Measurements from ENCODE around the gene FRMD4A.

The FRMD4A gene

DNA sequence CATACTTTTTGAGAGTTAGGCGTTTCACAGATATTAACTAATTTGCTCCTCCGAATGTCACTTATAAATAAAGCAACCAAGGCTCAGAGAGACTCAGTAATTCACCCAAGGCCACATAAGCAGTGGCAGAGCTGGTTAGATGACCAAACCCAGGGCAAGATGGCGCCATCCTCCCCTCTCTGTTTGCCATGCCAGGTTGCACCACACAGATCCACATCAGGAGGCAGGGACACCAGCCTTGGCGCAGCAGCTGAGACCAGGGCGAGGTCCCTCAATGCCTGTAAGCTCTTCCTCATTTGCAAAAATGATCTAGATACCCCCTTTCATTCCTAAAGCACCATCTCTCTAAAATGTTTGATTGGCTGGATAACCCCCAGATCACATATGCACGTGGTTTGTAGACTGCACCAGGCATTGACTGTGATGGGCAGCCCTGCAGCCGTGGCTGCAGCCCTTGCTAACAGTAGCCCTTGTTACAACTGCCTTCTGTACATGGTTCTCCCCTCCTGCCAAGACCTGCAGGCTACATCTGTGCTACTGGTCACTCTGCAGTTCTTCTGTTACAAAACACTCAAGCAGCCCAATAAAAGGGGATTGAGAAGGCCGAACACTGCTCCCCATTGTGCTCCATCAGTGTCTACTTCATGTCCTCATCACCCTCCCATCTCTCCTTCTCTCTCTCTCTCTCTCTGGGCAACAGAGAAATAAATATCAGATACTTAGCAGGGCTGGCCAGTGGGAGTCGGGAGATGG, 445.3 kb downstream of the FRMD4A start:
- H3K79me2 ChIP-seq (ENCODE audit: insufficient read depth, low read length): no peaks in the 10 kb centered on the region
- ATAC-seq (ENCODE audit: insufficient read depth, low read depth) (no peak), DNase-seq (no peak)

DNA sequence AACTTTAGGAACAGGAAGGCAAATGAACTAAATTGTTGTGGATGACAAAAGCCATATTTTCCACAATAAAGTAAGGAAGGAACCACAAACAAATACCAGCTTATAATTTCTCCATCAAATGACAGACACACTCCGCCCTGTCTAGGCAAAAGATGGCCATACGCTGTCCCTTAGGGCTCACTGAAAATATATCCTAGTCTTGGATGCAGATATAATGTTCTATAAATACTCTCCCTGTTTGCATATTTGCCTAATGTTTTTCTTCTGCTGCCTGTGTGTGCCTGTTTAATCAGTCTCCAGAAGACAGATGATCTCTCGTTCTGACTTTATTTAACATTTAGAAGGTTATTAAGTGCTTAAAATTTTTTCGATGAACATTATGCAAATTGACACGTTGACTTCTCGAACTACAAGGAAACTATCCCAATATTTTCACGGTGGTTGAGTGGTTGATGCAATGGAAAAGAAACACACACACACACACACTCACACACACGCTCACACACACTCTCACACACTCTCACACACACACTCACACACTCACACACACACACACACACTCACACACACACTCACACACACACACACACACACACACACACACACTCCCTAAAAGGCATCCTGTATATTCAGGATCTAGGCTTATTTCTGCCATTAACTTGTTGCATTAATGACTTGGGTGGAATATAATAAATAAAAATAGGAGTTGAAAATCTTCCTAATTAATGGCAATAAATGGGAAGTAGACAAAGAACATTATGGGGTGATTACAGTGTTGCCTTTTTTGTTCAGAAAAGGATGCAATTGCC, 446.9 kb downstream of the FRMD4A start:
- Histone ChIP-seq H3K9ac (ENCODE audit: low read depth, low read length) (no peak overlapping the region), H3K27ac (ENCODE audit: low read length) (no peak overlapping the region), H4K20me1 (ENCODE audit: insufficient read depth, low read length) (no peaks in the 10 kb centered on the region), H3K4me1 (ENCODE audit: insufficient read depth, low read length) (no peaks in the 10 kb centered on the region), H2AFZ (ENCODE audit: low read depth, low read length) (no peak overlapping the region), H3K9me3 (ENCODE audit: insufficient read depth, low read length, severe bottlenecking) (no peaks in the 10 kb centered on the region), H3K4me3 (ENCODE audit: low read depth in 1 of 2, low read length in 2 of 2) (no peak overlapping the region), H3K27me3 (ENCODE audit: insufficient read depth, low read length, poor library complexity) (peaks cover 4% of the 10 kb centered on the region), H3K36me3 (ENCODE audit: insufficient read depth, low read length) (no peaks in the 10 kb centered on the region), H3K79me2 (ENCODE audit: insufficient read depth, low read length) (no peaks in the 10 kb centered on the region), H3K4me2 (ENCODE audit: insufficient read depth, low read length) (no peak overlapping the region)
- ATAC-seq (ENCODE audit: insufficient read depth, low read depth) (no peak), DNase-seq (no peak)
- TF ChIP-seq, protein P1, sequence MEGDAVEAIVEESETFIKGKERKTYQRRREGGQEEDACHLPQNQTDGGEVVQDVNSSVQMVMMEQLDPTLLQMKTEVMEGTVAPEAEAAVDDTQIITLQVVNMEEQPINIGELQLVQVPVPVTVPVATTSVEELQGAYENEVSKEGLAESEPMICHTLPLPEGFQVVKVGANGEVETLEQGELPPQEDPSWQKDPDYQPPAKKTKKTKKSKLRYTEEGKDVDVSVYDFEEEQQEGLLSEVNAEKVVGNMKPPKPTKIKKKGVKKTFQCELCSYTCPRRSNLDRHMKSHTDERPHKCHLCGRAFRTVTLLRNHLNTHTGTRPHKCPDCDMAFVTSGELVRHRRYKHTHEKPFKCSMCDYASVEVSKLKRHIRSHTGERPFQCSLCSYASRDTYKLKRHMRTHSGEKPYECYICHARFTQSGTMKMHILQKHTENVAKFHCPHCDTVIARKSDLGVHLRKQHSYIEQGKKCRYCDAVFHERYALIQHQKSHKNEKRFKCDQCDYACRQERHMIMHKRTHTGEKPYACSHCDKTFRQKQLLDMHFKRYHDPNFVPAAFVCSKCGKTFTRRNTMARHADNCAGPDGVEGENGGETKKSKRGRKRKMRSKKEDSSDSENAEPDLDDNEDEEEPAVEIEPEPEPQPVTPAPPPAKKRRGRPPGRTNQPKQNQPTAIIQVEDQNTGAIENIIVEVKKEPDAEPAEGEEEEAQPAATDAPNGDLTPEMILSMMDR (IDR thresholded peaks at IDR 0.05; ENCODE audit: borderline replicate concordance, extremely low read depth, low read length, poor library complexity, severe bottlenecking): no peak
- no peak for TF ChIP-seq EZH2 (IDR thresholded peaks at IDR 0.05; ENCODE audit: borderline replicate concordance, low read depth, low read length, severe bottlenecking)

More for the DNA sequence above, 445.3 kb downstream of the FRMD4A start:
- TF ChIP-seq, protein P1 (IDR thresholded peaks at IDR 0.05; ENCODE audit: borderline replicate concordance, extremely low read depth, low read length, poor library complexity, severe bottlenecking): no peak
- no peak for TF ChIP-seq EZH2 (IDR thresholded peaks at IDR 0.05; ENCODE audit: borderline replicate concordance, low read depth, low read length, severe bottlenecking)
- peaks cover 4% of the 10 kb centered on the region for H3K27me3 ChIP-seq (ENCODE audit: insufficient read depth, low read length, poor library complexity)
- H3K4me3 ChIP-seq (ENCODE audit: low read depth in 1 of 2, low read length in 2 of 2): no peak overlapping the region
- no peaks in the 10 kb centered on the region for H3K36me3 ChIP-seq (ENCODE audit: insufficient read depth, low read length)
- H2AFZ ChIP-seq (ENCODE audit: low read depth, low read length): no peak overlapping the region
- no peak overlapping the region for H3K27ac ChIP-seq (ENCODE audit: low read length)
- H3K4me2 ChIP-seq (ENCODE audit: insufficient read depth, low read length): no peak overlapping the region
- H3K4me1 ChIP-seq (ENCODE audit: insufficient read depth, low read length): no peaks in the 10 kb centered on the region
- no peaks in the 10 kb centered on the region for H4K20me1 ChIP-seq (ENCODE audit: insufficient read depth, low read length)
- H3K9ac ChIP-seq (ENCODE audit: low read depth, low read length): no peak overlapping the region
- no peaks in the 10 kb centered on the region for H3K9me3 ChIP-seq (ENCODE audit: insufficient read depth, low read length, severe bottlenecking)

DNA sequence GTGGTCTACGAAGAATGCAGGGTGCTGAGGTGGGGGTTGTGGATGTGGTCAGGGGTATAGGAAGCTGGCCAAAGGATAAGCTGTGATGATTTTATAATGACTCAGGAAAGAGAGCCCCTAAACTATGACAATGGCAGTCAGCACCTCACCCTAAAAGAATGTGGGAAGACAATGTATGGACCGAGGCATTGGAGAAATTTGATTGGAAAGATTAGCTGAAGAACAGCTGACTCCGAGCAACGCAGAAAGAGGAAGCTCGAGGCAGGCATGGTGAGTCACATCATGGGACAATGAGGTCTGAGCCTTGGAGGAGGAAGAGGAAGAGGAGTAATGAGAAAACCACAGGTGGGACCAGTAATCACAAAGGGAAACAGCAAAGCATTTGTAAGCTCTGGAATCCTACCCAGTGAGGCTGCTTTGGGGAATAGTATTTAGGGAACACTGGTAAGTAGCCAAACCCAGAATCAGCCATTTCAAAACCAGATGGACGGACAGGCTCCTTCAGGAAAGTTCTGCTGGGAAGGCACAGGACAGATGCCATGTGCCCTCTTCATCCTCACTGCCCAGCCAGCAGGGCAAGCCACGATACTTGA, 448.5 kb downstream of the FRMD4A start:
- Histone ChIP-seq H3K4me2 (ENCODE audit: insufficient read depth, low read length) (no peak overlapping the region), H2AFZ (ENCODE audit: low read depth, low read length) (no peak overlapping the region), H4K20me1 (ENCODE audit: insufficient read depth, low read length) (no peaks in the 10 kb centered on the region), H3K9me3 (ENCODE audit: insufficient read depth, low read length, severe bottlenecking) (no peaks in the 10 kb centered on the region), H3K4me3 (ENCODE audit: low read depth in 1 of 2, low read length in 2 of 2) (no peak overlapping the region), H3K79me2 (ENCODE audit: insufficient read depth, low read length) (no peaks in the 10 kb centered on the region), H3K27me3 (ENCODE audit: insufficient read depth, low read length, poor library complexity) (peaks cover 4% of the 10 kb centered on the region), H3K27ac (ENCODE audit: low read length) (no peak overlapping the region), H3K9ac (ENCODE audit: low read depth, low read length) (no peak overlapping the region), H3K4me1 (ENCODE audit: insufficient read depth, low read length) (no peaks in the 10 kb centered on the region), H3K36me3 (ENCODE audit: insufficient read depth, low read length) (no peaks in the 10 kb centered on the region)
- TF ChIP-seq EZH2 (IDR thresholded peaks at IDR 0.05; ENCODE audit: borderline replicate concordance, low read depth, low read length, severe bottlenecking): no peak
- TF ChIP-seq, protein P1 (IDR thresholded peaks at IDR 0.05; ENCODE audit: borderline replicate concordance, extremely low read depth, low read length, poor library complexity, severe bottlenecking): no peak
- DNase-seq: no peak
- no peak for ATAC-seq (ENCODE audit: insufficient read depth, low read depth)
